T follicular helper cell (primary cell): ENCODE results near the gene SBDS.
"Not testable (repeated sequence)": the region's sequence is repeated elsewhere in the genome, so short reads cannot be mapped to it uniquely, and the experiment has no call there.

Experiments
- DNase-seq: peaks from one replicate; pipeline ENCODE4 v3.0.0-alpha.2; 2020; ENCODE audit warnings: low read depth
- total RNA-seq, 2 experiments: gene quantifications; one replicate each; lab custom pipeline; 2026; lab: John Stamatoyannopoulos, UW

SBDS gene
- total RNA-seq: 102 to 122 reads per million in 2 experiments

GRCh38 chr7:66995050-66995776 lies at the start of gene SBDS:
Gene SBDS, minus strand, starts transcription at chr7:66995586. Its CDS starts 169 bp downstream, at chr7:66995417.
- peak; percentile 90 for DNase-seq

GRCh38 chr7:67043559-67043930 lies 48.2 kb upstream of the SBDS start:
- not testable (repeated sequence) for DNase-seq

GRCh38 chr7:67042781-67043558 lies 47.6 kb upstream of the SBDS start:
- DNase-seq: not testable (repeated sequence)

GRCh38 chr7:67040832-67041231 lies 45.4 kb upstream of the SBDS start:
- DNase-seq: not testable (repeated sequence)

GRCh38 chr7:67036432-67037395 lies 41.3 kb upstream of the SBDS start:
- not testable (repeated sequence) for DNase-seq

- DNase-seq: no peak
Observed at GRCh38 chr7:67033251-67033650, 37.9 kb upstream of the SBDS start.

GRCh38 chr7:67031685-67032084 lies 36.3 kb upstream of the SBDS start:
- DNase-seq: not testable (repeated sequence)

- not testable (repeated sequence) for DNase-seq
Observed at GRCh38 chr7:67025459-67025858, 30.1 kb upstream of the SBDS start.

- no peak for DNase-seq
Observed at GRCh38 chr7:67022511-67022910, 27.1 kb upstream of the SBDS start.

GRCh38 chr7:67021260-67021659 lies 25.9 kb upstream of the SBDS start:
- DNase-seq: no peak

GRCh38 chr7:67019562-67020390 lies 24.4 kb upstream of the SBDS start:
- no peak for DNase-seq

- no peak for DNase-seq
Observed at GRCh38 chr7:67018940-67019339, 23.6 kb upstream of the SBDS start.

- DNase-seq: not testable (repeated sequence)
Observed at GRCh38 chr7:67017971-67018370, 22.6 kb upstream of the SBDS start.

- not testable (repeated sequence) for DNase-seq
Observed at GRCh38 chr7:67014076-67014622, 18.8 kb upstream of the SBDS start.

- DNase-seq: not testable (repeated sequence)
Observed at GRCh38 chr7:67009677-67010076, 14.3 kb upstream of the SBDS start.

GRCh38 chr7:67008260-67008659 lies 12.9 kb upstream of the SBDS start:
- DNase-seq: no peak

- no peak for DNase-seq
Observed at GRCh38 chr7:67006965-67007364, 11.6 kb upstream of the SBDS start.

- DNase-seq: not testable (repeated sequence)
Observed at GRCh38 chr7:67004145-67004544, 8.8 kb upstream of the SBDS start.

- not testable (repeated sequence) for DNase-seq
Observed at GRCh38 chr7:67000601-67001258, 5.3 kb upstream of the SBDS start.
